ENCODE results near the gene CD1D. TPM values are rescaled to one million over a fixed set of nuclear protein-coding genes. Genes with fewer than 3 reads are reported as not detected.

The CD1D gene
- total and polyA plus RNA-seq, 3 donors from 2014 or later, result 2.5 to 6.6 (median 3.1) TPM

DNA sequence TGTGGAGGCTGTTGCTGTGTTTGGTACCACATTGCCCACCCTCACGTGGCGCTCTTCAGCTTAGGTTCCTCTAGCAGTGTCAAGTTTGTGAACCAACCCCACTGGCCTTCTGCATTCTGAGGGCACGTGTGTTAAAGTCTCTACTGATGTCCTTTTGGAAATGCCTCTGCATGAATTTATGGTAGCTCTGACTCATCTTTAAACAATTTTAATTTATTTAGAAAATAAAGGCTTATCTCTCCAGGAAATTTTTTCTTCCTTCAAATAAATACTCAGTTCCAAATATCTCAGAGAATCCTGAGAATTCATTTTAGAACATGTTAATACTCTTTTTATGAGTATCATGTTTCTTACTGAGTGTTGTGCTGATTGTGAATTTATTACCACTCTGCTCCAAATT lies 5.5 kb downstream of the CD1D start:
- DNase-seq, result no peak
- WGBS, 2 donors, result 62 to 71% methylated on average over 3 of the region's 3 CpGs
- TF ChIP-seq, protein P1, sequence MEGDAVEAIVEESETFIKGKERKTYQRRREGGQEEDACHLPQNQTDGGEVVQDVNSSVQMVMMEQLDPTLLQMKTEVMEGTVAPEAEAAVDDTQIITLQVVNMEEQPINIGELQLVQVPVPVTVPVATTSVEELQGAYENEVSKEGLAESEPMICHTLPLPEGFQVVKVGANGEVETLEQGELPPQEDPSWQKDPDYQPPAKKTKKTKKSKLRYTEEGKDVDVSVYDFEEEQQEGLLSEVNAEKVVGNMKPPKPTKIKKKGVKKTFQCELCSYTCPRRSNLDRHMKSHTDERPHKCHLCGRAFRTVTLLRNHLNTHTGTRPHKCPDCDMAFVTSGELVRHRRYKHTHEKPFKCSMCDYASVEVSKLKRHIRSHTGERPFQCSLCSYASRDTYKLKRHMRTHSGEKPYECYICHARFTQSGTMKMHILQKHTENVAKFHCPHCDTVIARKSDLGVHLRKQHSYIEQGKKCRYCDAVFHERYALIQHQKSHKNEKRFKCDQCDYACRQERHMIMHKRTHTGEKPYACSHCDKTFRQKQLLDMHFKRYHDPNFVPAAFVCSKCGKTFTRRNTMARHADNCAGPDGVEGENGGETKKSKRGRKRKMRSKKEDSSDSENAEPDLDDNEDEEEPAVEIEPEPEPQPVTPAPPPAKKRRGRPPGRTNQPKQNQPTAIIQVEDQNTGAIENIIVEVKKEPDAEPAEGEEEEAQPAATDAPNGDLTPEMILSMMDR (IDR thresholded peaks at IDR 0.05), result no peak
- TF ChIP-seq POLR2A (IDR thresholded peaks at IDR 0.05), result no peak
- H3K4me1 ChIP-seq, result no peaks in the 10 kb centered on the region
- no peak overlapping the region for H3K27ac ChIP-seq
- intact Hi-C loops (cut with DNase I; ENCODE audit: low total_unique reads), result no loop called here
- no peaks in the 10 kb centered on the region for H3K9me3 ChIP-seq
- no peaks in the 10 kb centered on the region for H3K36me3 ChIP-seq (ENCODE audit: low read depth, missing control alignments)
- no peak overlapping the region for H3K4me3 ChIP-seq
- no peaks in the 10 kb centered on the region for H3K27me3 ChIP-seq

DNA sequence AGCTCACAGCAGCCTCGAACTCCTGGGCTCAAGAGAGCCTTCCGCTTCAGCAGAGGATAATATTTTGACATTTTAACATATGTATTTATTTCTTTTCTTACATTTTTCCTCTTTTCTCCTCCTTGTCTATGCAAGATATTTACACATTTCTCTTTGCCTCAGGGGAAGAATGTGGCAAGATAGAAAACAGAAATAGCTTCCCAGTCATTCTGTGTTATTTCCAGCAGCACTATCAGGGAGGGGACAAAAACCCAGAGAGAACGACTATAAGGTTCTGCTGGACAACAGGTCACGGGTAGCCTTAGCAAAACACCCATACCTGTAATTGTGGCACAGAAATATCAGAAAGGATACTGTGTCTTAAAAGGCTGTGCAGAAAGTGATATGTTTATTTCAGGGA lies 7.9 kb downstream of the CD1D start:
- H3K36me3 ChIP-seq (ENCODE audit: low read depth, missing control alignments), result no peaks in the 10 kb centered on the region
- H3K4me3 ChIP-seq, result no peak overlapping the region
- no peak overlapping the region for H3K27ac ChIP-seq
- no peaks in the 10 kb centered on the region for H3K27me3 ChIP-seq
- DNase-seq, result no peak
- H3K4me1 ChIP-seq, result no peaks in the 10 kb centered on the region
- TF ChIP-seq POLR2A (IDR thresholded peaks at IDR 0.05), result no peak
- 78 to 81% methylated on average over 4 of the region's 4 CpGs for WGBS, 2 donors
- intact Hi-C loops (cut with DNase I; ENCODE audit: low total_unique reads), result no loop called here
- no peaks in the 10 kb centered on the region for H3K9me3 ChIP-seq

DNA sequence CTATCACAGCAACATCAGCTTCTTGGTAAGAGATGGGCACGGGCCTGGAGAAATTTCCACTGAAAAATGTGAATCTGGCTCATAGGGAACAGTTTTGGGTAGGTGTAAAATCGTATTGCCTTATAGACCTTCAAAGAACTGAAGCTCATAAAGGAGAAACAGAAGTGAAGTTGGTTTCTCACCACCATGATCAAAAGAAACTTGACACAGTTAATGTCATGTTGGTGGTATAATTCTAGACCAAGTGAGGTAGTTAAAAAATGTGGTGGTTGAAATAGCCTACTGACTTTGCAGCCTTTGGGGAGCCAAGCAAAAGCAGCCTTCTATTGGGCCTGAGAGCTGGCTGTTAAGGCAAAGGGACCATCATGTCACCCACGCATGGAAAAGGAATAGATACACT lies 8.9 kb downstream of the CD1D start:
- no peaks in the 10 kb centered on the region for H3K4me1 ChIP-seq
- DNase-seq, result no peak
- H3K4me3 ChIP-seq, result no peak overlapping the region
- H3K27me3 ChIP-seq, result no peaks in the 10 kb centered on the region
- no peaks in the 10 kb centered on the region for H3K9me3 ChIP-seq
- WGBS, 2 donors, result 76 to 78% methylated on average over 3 of the region's 3 CpGs
- intact Hi-C loops (cut with DNase I; ENCODE audit: low total_unique reads), result no loop called here
- H3K36me3 ChIP-seq (ENCODE audit: low read depth, missing control alignments), result no peaks in the 10 kb centered on the region
- H3K27ac ChIP-seq, result no peak overlapping the region
- no peak for TF ChIP-seq POLR2A (IDR thresholded peaks at IDR 0.05)
- TF ChIP-seq, protein P1 (IDR thresholded peaks at IDR 0.05), result no peak

DNA sequence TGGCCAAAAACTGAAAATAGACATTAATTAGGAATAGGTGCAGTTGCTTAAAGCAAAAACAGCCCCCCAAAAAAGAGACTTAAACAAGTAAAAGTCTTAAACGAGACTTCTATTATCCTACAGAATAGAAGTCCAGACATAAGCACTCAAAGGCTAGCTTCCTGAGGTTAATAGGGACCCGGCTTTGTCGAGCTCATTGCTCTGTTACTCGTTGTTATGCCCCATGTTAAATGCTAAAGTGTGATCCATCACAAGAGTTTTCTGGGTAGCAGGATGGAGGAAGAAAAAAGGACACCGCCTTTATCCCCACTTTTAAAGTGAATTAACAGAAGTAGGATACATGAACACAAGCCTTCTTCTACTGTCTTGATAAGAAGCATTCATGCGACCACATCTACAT lies 10.6 kb downstream of the CD1D start:
- H3K27ac ChIP-seq, result no peak overlapping the region
- no peak overlapping the region for H3K4me3 ChIP-seq
- TF ChIP-seq, protein P1 (IDR thresholded peaks at IDR 0.05), result no peak
- TF ChIP-seq POLR2A (IDR thresholded peaks at IDR 0.05), result no peak
- 51 to 59% methylated on average over 6 of the region's 6 CpGs for WGBS, 2 donors
- no peaks in the 10 kb centered on the region for H3K27me3 ChIP-seq
- intact Hi-C loops (cut with DNase I; ENCODE audit: low total_unique reads), result no loop called here
- no peak for DNase-seq
- no peaks in the 10 kb centered on the region for H3K36me3 ChIP-seq (ENCODE audit: low read depth, missing control alignments)
- H3K9me3 ChIP-seq, result no peaks in the 10 kb centered on the region
- no peaks in the 10 kb centered on the region for H3K4me1 ChIP-seq

DNA sequence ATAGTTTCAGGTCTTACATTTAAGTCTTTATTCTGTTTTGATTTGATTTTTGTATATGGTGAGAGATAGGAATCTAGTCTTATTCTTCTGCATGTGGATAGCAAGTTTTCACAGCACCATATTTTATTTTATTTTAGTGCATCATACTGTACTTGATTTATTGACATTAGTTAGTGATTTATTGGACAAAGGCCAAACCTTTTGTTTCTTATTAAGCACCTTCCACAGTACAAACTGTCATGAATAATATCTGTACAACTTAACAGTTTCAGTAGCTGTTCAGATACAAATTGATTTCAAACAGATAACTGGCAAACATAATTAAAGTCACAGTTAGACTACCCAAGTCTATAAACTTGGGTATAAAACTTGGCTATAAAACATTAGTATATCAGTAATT lies 15.8 kb downstream of the CD1D start:
- Histone ChIP-seq H3K36me3 (ENCODE audit: low read depth, missing control alignments) (no peaks in the 10 kb centered on the region), H3K9me3 (no peaks in the 10 kb centered on the region), H3K4me3 (no peak overlapping the region), H3K4me1 (no peaks in the 10 kb centered on the region), H3K27me3 (no peaks in the 10 kb centered on the region), H3K27ac (no peak overlapping the region)
- intact Hi-C loops (cut with DNase I; ENCODE audit: low total_unique reads), result no loop called here
- TF ChIP-seq, protein P1 (IDR thresholded peaks at IDR 0.05), result no peak
- no peak for TF ChIP-seq POLR2A (IDR thresholded peaks at IDR 0.05)
- DNase-seq, result no peak
